Measurements from ENCODE around the gene GALK1.
A peak's percentile ranks its signal among the peaks of the same experiment; 100 is the strongest.
"Not testable (repeated sequence)": the region's sequence is repeated elsewhere in the genome, so short reads cannot be mapped to it uniquely, and the experiment has no call there.

GALK1 gene

DNA sequence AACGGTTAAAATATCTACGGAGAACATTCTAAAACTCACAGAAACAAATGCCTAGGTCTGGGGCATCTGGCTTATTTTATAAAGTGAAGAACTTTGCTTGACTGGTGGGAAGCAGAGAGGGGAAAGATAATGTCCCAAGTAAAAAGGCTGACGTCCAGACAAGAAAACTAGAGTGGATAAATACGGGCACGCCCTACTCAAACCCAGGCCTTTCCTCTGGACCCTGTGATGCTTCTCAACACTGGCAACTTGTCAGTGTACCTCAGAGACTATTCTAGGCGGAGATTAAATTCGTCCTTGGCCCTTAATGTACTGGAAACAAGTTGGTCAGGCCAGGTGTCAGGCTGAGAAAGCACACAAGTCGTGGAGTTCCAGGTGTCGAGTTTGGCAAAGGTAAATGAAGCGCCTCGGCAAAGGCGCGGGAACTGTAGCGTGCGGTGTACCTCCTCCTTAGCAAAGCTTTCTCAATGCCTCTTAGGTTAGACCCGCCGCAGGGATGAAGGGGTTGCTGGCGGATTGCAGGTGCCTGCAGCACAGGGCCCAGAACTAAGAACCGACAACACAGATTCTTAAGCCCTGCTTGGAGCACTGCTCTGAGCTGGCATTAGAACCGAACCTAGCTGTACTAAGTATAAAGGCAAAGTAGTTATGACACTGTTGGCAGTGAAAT lies 18.9 kb upstream of the GALK1 start:
- Histone ChIP-seq H3K4me3 (ENCODE audit: low read length) (no peak overlapping the region; the same call in 1 of the 2 replicates), H3K9me3 (ENCODE audit: control insufficient read depth, insufficient read depth, low read length) (no peaks in the 10 kb centered on the region), H3K4me1 (ENCODE audit: control insufficient read depth, insufficient read depth, low read length) (peaks cover 3% of the 10 kb centered on the region; the same call in 1 of the 2 replicates), H3K27me3 (ENCODE audit: control insufficient read depth, insufficient read depth, low read length) (no peaks in the 10 kb centered on the region), H3K36me3 (ENCODE audit: control insufficient read depth, insufficient read depth, low read length) (no peaks in the 10 kb centered on the region), H3K27ac (ENCODE audit: low read length) (no peak overlapping the region)
- no CpG with 5 or more reads among the region's 20 CpGs for WGBS (ENCODE audit: insufficient coverage, insufficient read length)
- DNase-seq (ENCODE audit: low read depth, low spot score), result no peak

DNA sequence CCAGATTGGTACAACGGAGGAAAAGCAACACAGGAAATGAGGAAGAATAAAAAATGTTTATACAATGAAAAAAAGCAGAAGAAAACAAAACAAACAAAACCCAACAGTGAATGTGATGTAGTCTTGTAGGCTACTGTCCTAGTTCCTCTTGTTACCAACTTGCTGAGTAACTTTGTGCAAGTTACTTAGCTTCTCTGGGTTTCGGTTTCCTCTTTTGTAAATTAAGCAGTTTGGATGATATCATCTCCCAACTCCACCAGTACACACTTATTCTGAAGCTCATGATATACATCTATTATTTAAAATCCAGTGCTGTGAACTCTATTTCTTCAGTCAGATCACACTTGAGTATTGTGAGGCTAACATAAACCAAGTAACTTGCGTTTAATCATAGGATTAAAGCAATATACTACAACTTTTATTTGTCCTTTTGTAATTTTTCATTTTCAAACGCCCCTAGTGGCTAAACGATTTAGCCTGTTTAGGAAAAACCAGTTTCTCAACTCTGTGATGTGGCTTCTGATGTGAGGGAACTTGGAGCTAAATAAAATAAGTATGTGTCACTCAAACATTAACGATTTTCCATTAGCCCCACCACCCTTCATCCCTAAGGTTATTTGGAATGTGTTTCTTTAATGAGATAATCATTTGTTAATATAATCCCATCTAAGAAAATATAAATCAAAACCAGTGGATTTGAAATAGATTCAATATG lies 18.2 kb upstream of the GALK1 start:
- H3K36me3 ChIP-seq (ENCODE audit: control insufficient read depth, insufficient read depth, low read length), result peaks cover 3% of the 10 kb centered on the region; the same call in 1 of the 2 replicates
- no CpG with 5 or more reads among the region's 6 CpGs for WGBS (ENCODE audit: insufficient coverage, insufficient read length)
- no peak overlapping the region for H3K4me3 ChIP-seq (ENCODE audit: low read length)
- H3K4me1 ChIP-seq (ENCODE audit: control insufficient read depth, insufficient read depth, low read length), result peaks cover 3% of the 10 kb centered on the region; the same call in 1 of the 2 replicates
- no peaks in the 10 kb centered on the region for H3K9me3 ChIP-seq (ENCODE audit: control insufficient read depth, insufficient read depth, low read length)
- H3K27ac ChIP-seq (ENCODE audit: low read length), result no peak overlapping the region
- no peak for DNase-seq (ENCODE audit: low read depth, low spot score)
- no peaks in the 10 kb centered on the region for H3K27me3 ChIP-seq (ENCODE audit: control insufficient read depth, insufficient read depth, low read length)

DNA sequence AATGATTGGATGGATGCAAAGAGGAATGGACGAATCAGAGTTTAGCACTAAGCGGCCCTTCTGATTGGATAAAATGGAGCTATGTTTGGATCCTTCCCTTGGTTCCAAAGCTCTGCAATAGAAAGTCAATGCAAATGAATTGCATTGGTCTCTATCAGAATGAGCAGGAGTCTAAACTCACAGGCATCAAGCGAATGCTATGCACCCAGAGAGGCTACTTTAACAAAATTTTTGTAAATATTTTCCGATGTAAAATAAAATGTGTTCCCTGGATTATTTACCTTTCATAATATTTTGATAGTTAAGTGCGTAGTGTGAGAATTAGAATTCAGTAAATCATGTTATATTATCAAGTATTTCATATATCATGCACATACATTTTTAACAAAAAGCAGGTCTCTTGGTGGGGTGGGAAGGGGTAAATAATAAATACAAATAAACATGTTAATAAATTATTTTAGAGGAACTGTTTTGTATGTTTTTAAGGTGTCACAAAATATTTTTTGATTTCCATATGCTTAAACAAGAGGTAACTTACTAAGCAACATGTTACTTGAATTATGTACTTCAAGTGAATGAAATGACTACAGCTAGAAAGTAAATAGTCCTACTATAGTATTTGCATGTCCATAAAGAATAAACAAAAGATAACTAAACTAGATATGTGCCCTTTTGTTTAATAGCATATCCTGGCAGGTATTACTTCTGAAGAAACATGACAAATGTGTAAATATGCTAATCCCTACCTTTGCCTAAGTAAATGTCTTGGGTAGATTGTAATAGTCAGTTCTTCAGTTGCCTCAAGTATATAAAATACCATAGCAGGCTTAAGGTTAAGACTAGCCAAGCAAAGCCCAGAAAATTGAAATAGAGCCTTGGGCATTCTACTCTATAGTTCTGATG lies 15.2 kb upstream of the GALK1 start:
- Histone ChIP-seq H3K36me3 (ENCODE audit: control insufficient read depth, insufficient read depth, low read length) (peaks cover 15% of the 10 kb centered on the region; the same call in 1 of the 2 replicates), H3K4me3 (ENCODE audit: low read length) (no peak overlapping the region), H3K27ac (ENCODE audit: low read length) (no peak overlapping the region), H3K4me1 (ENCODE audit: control insufficient read depth, insufficient read depth, low read length) (0 out of 2 replicates have a peak, but pooled peaks cover 3% of the 10 kb centered on the region), H3K9me3 (ENCODE audit: control insufficient read depth, insufficient read depth, low read length) (no peaks in the 10 kb centered on the region), H3K27me3 (ENCODE audit: control insufficient read depth, insufficient read depth, low read length) (no peaks in the 10 kb centered on the region)
- DNase-seq (ENCODE audit: low read depth, low spot score), result no peak
- no CpG with 5 or more reads among the region's 5 CpGs for WGBS (ENCODE audit: insufficient coverage, insufficient read length)

DNA sequence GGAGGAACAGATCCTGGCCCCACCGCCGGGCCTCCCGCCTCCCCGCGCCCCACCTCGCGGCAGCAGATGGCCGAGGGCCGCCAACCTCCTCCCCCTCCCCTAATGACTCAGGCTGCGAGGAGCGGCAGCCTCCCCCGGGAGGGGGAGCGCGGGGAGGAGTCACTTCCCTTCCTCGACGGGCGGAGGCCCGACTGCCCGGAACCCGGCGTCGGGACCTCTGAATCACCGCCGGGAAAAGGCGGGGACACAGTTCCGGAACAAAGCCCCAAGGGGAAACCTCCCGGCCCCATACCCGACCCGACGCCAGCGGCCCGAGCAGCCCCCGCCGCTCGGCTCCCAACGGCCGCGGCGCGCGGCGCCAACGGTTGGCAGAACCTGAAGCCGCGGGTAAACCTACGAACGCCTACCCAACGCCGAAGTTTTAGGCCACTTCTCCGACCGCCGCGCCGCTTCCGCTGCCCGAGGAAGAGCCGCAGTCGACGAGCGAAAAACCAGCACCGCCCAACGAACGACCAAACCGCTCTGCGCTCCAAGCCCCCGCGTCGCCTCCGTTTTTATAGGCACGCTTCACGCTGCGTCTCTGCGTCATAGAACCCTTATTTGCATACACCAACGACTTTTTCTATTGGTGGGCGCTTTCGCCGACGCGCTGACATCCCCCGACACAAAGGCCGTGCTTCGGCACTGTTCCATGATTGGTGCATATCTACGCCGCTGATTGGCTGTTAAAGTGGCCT lies 14.4 kb upstream of the GALK1 start:
- DNase-seq (ENCODE audit: low read depth, low spot score), result peak; percentile 100
- Histone ChIP-seq H3K27me3 (ENCODE audit: control insufficient read depth, insufficient read depth, low read length) (no peaks in the 10 kb centered on the region), H3K4me1 (ENCODE audit: control insufficient read depth, insufficient read depth, low read length) (0 out of 2 replicates have a peak, but pooled peaks cover 3% of the 10 kb centered on the region), H3K36me3 (ENCODE audit: control insufficient read depth, insufficient read depth, low read length) (peaks cover 15% of the 10 kb centered on the region; the same call in 1 of the 2 replicates), H3K27ac (ENCODE audit: low read length) (no peak overlapping the region), H3K4me3 (ENCODE audit: low read length) (peak overlapping the region; percentile 98), H3K9me3 (ENCODE audit: control insufficient read depth, insufficient read depth, low read length) (no peaks in the 10 kb centered on the region)
- no CpG with 5 or more reads among the region's 84 CpGs for WGBS (ENCODE audit: insufficient coverage, insufficient read length)

DNA sequence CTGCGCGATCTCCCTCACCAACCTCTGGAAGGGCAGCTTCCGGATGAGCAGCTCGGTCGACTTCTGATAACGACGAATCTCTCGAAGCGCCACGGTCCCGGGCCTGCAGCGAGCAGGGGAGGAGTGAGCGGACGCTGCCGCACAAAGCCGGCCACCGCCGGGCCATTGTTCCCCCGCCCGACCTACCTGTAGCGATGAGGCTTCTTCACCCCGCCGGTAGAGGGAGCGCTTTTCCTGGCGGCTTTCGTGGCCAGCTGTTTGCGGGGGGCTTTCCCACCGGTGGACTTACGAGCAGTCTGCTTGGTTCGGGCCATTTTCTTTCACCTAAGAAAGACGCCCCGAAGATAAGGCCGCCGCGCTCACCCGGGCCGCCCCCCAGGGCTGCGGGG lies 13.9 kb upstream of the GALK1 start:
- no peaks in the 10 kb centered on the region for H3K9me3 ChIP-seq (ENCODE audit: control insufficient read depth, insufficient read depth, low read length)
- peaks cover 15% of the 10 kb centered on the region; the same call in 1 of the 2 replicates for H3K36me3 ChIP-seq (ENCODE audit: control insufficient read depth, insufficient read depth, low read length)
- no CpG with 5 or more reads among the region's 38 CpGs for WGBS (ENCODE audit: insufficient coverage, insufficient read length)
- DNase-seq (ENCODE audit: low read depth, low spot score), result no peak
- H3K4me3 ChIP-seq (ENCODE audit: low read length), result peak overlapping the region; percentile 98
- H3K27ac ChIP-seq (ENCODE audit: low read length), result no peak overlapping the region
- H3K4me1 ChIP-seq (ENCODE audit: control insufficient read depth, insufficient read depth, low read length), result no peaks in the 10 kb centered on the region
- H3K27me3 ChIP-seq (ENCODE audit: control insufficient read depth, insufficient read depth, low read length), result no peaks in the 10 kb centered on the region

DNA sequence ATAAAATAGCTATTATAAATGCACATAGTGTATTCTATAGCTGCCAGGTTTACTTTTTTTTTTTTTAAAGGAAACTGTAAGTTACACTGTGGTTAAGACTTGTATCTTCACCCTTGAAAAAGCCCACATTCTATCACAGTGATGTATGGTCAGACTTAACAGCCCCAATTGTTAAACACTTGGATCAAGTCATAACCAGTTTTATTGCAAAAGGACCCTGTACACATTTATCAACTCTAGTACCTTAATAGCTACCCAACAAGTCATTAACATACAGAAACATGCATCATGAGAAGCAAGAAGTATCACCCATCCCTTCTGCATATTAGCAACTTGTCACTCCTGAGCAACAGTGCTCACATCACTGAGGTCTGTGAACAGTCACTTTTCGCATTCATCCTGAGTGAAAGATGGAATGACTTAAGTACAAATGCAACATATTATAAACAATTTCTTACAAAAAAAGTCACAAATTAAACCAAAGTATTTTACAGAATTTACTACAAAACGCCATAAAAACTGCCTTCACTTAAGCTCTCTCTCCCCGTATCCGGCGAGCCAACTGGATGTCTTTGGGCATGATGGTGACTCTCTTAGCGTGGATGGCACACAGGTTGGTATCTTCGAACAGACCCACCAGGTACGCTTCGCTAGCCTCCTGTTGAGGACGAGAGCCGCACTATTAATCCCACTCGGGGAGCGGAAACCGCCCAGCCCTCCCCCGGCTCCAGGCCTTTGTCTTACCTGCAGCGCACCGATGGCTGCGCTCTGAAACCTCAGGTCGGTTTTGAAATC lies 13.3 kb upstream of the GALK1 start:
- not testable (repeated sequence) for H3K27ac ChIP-seq (ENCODE audit: low read length); H3K27me3 ChIP-seq (ENCODE audit: control insufficient read depth, insufficient read depth, low read length)

DNA sequence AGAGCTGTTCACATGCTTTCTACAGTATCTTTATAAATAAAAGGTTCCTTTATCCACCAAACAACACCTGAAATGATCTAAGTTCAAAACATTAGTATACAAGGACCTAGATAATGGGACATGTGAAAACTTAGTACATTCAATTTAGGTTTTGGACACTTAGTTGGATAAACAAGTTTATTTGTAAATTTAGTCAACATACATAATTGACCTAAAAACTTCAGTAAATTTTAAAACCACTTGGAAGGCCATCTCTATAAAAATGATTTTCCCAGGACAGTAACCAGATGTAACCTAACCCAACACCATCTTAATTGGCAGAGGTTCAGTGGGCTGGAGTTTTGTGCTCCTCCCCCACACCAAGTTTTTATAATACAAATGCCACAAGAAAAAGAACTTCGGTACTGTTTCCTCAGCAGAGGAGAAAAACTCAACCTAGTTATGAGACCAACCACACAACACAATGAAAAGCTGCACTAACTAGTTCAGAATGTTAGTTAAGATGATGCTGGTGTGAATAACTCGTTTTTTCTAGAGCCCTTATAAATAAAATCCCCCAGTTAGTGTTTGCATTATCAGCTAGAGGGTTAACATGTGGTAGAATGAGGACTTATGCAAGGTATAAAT lies 12.4 kb upstream of the GALK1 start:
- H3K27ac ChIP-seq (ENCODE audit: low read length), result no peak overlapping the region
- H3K36me3 ChIP-seq (ENCODE audit: control insufficient read depth, insufficient read depth, low read length), result peaks cover 15% of the 10 kb centered on the region; the same call in 1 of the 2 replicates
- WGBS (ENCODE audit: insufficient coverage, insufficient read length), result no CpG with 5 or more reads among the region's 2 CpGs
- H3K27me3 ChIP-seq (ENCODE audit: control insufficient read depth, insufficient read depth, low read length), result no peaks in the 10 kb centered on the region
- H3K9me3 ChIP-seq (ENCODE audit: control insufficient read depth, insufficient read depth, low read length), result no peaks in the 10 kb centered on the region
- no peak overlapping the region for H3K4me3 ChIP-seq (ENCODE audit: low read length)
- no peak for DNase-seq (ENCODE audit: low read depth, low spot score)
- no peaks in the 10 kb centered on the region for H3K4me1 ChIP-seq (ENCODE audit: control insufficient read depth, insufficient read depth, low read length)

More for the DNA sequence above, 13.3 kb upstream of the GALK1 start:
- DNase-seq (ENCODE audit: low read depth, low spot score); H3K9me3 ChIP-seq (ENCODE audit: control insufficient read depth, insufficient read depth, low read length); H3K4me1 ChIP-seq (ENCODE audit: control insufficient read depth, insufficient read depth, low read length): not testable (repeated sequence)
- Histone ChIP-seq H3K36me3 (ENCODE audit: control insufficient read depth, insufficient read depth, low read length) (peaks cover 15% of the 10 kb centered on the region; the same call in 1 of the 2 replicates), H3K4me3 (ENCODE audit: low read length) (peak overlapping the region; percentile 98)
- no CpG with 5 or more reads among the region's 19 CpGs for WGBS (ENCODE audit: insufficient coverage, insufficient read length)

DNA sequence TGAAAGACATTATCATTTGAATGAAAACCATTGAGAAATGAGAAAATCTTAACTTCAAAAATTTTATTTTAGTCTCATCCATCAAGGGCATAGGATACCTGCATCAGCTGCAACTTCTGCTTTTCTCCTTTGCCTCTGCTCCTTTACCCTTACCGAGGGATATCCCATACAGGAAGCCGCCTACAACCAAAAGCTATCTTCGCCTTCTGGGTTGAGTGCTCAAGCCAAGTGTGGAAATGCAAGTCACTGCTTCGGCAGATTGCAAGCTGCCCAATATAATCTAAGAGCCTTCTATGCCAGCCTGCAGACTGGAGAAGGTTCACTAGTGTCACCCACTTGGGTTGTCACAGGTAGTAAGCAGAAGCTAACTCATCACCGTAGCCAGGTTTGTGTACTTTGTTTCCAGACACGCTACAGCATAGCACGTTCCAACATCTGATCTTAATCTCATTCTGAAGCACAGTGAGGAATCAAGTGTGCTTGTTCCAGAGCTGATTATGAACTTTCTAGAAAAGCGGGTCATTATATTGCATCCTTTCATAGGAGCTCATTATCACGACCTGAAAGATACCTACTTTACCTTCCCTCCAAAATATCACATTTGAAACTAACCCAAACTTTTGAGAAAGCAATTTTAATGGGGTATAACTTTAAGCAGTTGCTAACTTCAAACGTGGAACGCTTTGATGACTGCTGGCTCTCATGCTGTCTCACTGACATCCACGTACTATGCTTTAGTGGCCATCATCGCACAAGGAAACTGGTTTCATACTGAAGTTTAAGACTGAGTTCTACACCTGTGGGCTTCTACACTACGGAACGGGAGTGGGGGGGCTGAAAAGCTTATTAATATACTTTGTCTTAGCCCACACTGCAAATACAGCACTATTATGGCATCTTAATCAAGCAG lies 11.6 kb upstream of the GALK1 start:
- no CpG with 5 or more reads among the region's 15 CpGs for WGBS (ENCODE audit: insufficient coverage, insufficient read length)
- Histone ChIP-seq H3K27ac (ENCODE audit: low read length) (no peak overlapping the region), H3K4me1 (ENCODE audit: control insufficient read depth, insufficient read depth, low read length) (no peaks in the 10 kb centered on the region), H3K27me3 (ENCODE audit: control insufficient read depth, insufficient read depth, low read length) (no peaks in the 10 kb centered on the region), H3K36me3 (ENCODE audit: control insufficient read depth, insufficient read depth, low read length) (peaks cover 15% of the 10 kb centered on the region; the same call in 1 of the 2 replicates), H3K9me3 (ENCODE audit: control insufficient read depth, insufficient read depth, low read length) (no peaks in the 10 kb centered on the region), H3K4me3 (ENCODE audit: low read length) (no peak overlapping the region)
- no peak for DNase-seq (ENCODE audit: low read depth, low spot score)
